ENCODE data around the gene EP400. TPM values are rescaled to one million over a fixed set of nuclear protein-coding genes. Genes with fewer than 3 reads are reported as not detected.
"Not testable (repeated sequence)": the region's sequence is repeated elsewhere in the genome, so short reads cannot be mapped to it uniquely, and the experiment has no call there.

Gene EP400
- total RNA-seq, 1 donor from 2014 or later = 51.3 TPM

GRCh38 chr12:132049876-132050275 is 100.1 kb downstream of the EP400 start:
- Mint-ChIP-seq H3K9me3 (ENCODE audit: unreplicated experiment) (no peaks in the 10 kb centered on the region), H3K36me3 (ENCODE audit: unreplicated experiment) (peaks cover 58% of the 10 kb centered on the region), H3K27ac (ENCODE audit: unreplicated experiment) (no peak overlapping the region), H3K4me1 (ENCODE audit: unreplicated experiment) (peaks cover 9% of the 10 kb centered on the region), H3K27me3 (ENCODE audit: unreplicated experiment) (no peaks in the 10 kb centered on the region), H3K4me3 (ENCODE audit: unreplicated experiment) (no peak overlapping the region)
- DNase-seq (ENCODE audit: extremely low spot score, unreplicated experiment) = no peak
- no peak for TF ChIP-seq CTCF (IDR thresholded peaks at IDR 0.05)

GRCh38 chr12:132051718-132052117 is 102.0 kb downstream of the EP400 start:
- H3K4me1 Mint-ChIP-seq (ENCODE audit: unreplicated experiment); H3K27me3 Mint-ChIP-seq (ENCODE audit: unreplicated experiment); DNase-seq (ENCODE audit: extremely low spot score, unreplicated experiment); H3K4me3 Mint-ChIP-seq (ENCODE audit: unreplicated experiment); H3K9me3 Mint-ChIP-seq (ENCODE audit: unreplicated experiment); H3K27ac Mint-ChIP-seq (ENCODE audit: unreplicated experiment): not testable (repeated sequence)
- peak; percentile 48 for TF ChIP-seq CTCF (IDR thresholded peaks at IDR 0.05)
- H3K36me3 Mint-ChIP-seq (ENCODE audit: unreplicated experiment) = peaks cover 45% of the 10 kb centered on the region

GRCh38 chr12:132052196-132052932 is 102.6 kb downstream of the EP400 start:
- H3K4me1 Mint-ChIP-seq (ENCODE audit: unreplicated experiment) = no peaks in the 10 kb centered on the region
- no peak for DNase-seq (ENCODE audit: extremely low spot score, unreplicated experiment)
- no peak overlapping the region for H3K4me3 Mint-ChIP-seq (ENCODE audit: unreplicated experiment)
- H3K36me3 Mint-ChIP-seq (ENCODE audit: unreplicated experiment) = peaks cover 41% of the 10 kb centered on the region
- H3K27ac Mint-ChIP-seq (ENCODE audit: unreplicated experiment) = no peak overlapping the region
- TF ChIP-seq CTCF (IDR thresholded peaks at IDR 0.05) = no peak
- no peaks in the 10 kb centered on the region for H3K9me3 Mint-ChIP-seq (ENCODE audit: unreplicated experiment)
- no peaks in the 10 kb centered on the region for H3K27me3 Mint-ChIP-seq (ENCODE audit: unreplicated experiment)

GRCh38 chr12:132053338-132054330 is 103.9 kb downstream of the EP400 start:
- Mint-ChIP-seq H3K36me3 (ENCODE audit: unreplicated experiment) (peaks cover 44% of the 10 kb centered on the region), H3K4me1 (ENCODE audit: unreplicated experiment) (no peaks in the 10 kb centered on the region), H3K27me3 (ENCODE audit: unreplicated experiment) (no peaks in the 10 kb centered on the region), H3K9me3 (ENCODE audit: unreplicated experiment) (no peaks in the 10 kb centered on the region), H3K4me3 (ENCODE audit: unreplicated experiment) (no peak overlapping the region), H3K27ac (ENCODE audit: unreplicated experiment) (no peak overlapping the region)
- TF ChIP-seq CTCF (IDR thresholded peaks at IDR 0.05) = no peak
- DNase-seq (ENCODE audit: extremely low spot score, unreplicated experiment) = no peak

GRCh38 chr12:132054983-132055382 is 105.2 kb downstream of the EP400 start:
- Mint-ChIP-seq H3K36me3 (ENCODE audit: unreplicated experiment) (peaks cover 41% of the 10 kb centered on the region), H3K4me3 (ENCODE audit: unreplicated experiment) (no peak overlapping the region), H3K4me1 (ENCODE audit: unreplicated experiment) (no peaks in the 10 kb centered on the region), H3K27ac (ENCODE audit: unreplicated experiment) (no peak overlapping the region), H3K27me3 (ENCODE audit: unreplicated experiment) (no peaks in the 10 kb centered on the region), H3K9me3 (ENCODE audit: unreplicated experiment) (no peaks in the 10 kb centered on the region)
- no peak for TF ChIP-seq CTCF (IDR thresholded peaks at IDR 0.05)
- DNase-seq (ENCODE audit: extremely low spot score, unreplicated experiment) = no peak

Data from osteocyte (in vitro differentiated cells).